Nephron progenitor cell (in vitro differentiated cells): ENCODE measurements around the gene SSX3.

Experiments used
- DNase-seq: peaks from one replicate; pipeline ENCODE4 v3.0.0; 2021
- H3K27ac Mint-ChIP-seq: 2 replicates; pipeline ENCODE4 v1.8.0; 2021; ENCODE audit warnings: mild to moderate bottlenecking, moderate library complexity, mixed read lengths
- H3K27me3 Mint-ChIP-seq: 2 replicates; pipeline ENCODE4 v1.8.0; 2021; ENCODE audit warnings: mild to moderate bottlenecking, low read depth, mixed read lengths; ENCODE audit not compliant: poor library complexity
- H3K36me3 Mint-ChIP-seq: 2 replicates; pipeline ENCODE4 v1.8.0; 2021; ENCODE audit warnings: low read depth, mixed read lengths
- H3K4me1 Mint-ChIP-seq: 2 replicates; pipeline ENCODE4 v1.8.0; 2021; ENCODE audit warnings: mixed read lengths
- H3K4me3 Mint-ChIP-seq: 2 replicates; pipeline ENCODE4 v1.8.0; 2021; ENCODE audit warnings: mild to moderate bottlenecking, moderate library complexity, mixed read lengths
- H3K9me3 Mint-ChIP-seq: 2 replicates; pipeline ENCODE4 v1.8.0; 2021; ENCODE audit warnings: mild to moderate bottlenecking, moderate library complexity, mixed read lengths
- TF ChIP-seq, protein P1 (sequence below): fragments of 200-600 bp; sonication (generic); IDR thresholded peaks from 2 replicates; pipeline ENCODE4 v1.5.0; 2021; ENCODE audit warnings: antibody characterized with exemption

SSX3 gene

DNA sequence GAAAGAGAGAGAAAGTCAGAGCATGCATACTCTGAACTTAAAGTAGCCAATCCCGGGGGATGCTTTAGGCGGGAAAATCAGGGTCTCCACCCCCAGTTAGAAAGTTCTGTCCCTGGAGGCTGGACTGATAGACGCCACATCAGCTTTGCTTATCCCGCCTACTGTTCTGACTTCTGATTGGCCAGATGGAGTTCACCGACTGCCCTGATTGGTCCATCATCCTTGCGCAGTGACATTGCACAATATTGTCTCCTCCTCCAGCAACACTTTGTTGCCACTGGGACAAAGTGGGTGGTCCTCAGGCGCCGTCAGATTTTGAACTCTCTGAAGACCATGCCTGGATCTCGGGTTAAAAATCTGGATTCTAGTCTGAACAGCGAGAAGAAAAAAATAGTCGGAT is 50.3 kb downstream of the SSX3 start:
- Mint-ChIP-seq H3K9me3 (peaks cover 52% of the 10 kb centered on the region), H3K4me3 (no peak overlapping the region), H3K4me1 (no peaks in the 10 kb centered on the region), H3K27ac (no peak overlapping the region), H3K27me3 (peaks cover 2% of the 10 kb centered on the region), H3K36me3 (no peaks in the 10 kb centered on the region)
- TF ChIP-seq, protein P1, sequence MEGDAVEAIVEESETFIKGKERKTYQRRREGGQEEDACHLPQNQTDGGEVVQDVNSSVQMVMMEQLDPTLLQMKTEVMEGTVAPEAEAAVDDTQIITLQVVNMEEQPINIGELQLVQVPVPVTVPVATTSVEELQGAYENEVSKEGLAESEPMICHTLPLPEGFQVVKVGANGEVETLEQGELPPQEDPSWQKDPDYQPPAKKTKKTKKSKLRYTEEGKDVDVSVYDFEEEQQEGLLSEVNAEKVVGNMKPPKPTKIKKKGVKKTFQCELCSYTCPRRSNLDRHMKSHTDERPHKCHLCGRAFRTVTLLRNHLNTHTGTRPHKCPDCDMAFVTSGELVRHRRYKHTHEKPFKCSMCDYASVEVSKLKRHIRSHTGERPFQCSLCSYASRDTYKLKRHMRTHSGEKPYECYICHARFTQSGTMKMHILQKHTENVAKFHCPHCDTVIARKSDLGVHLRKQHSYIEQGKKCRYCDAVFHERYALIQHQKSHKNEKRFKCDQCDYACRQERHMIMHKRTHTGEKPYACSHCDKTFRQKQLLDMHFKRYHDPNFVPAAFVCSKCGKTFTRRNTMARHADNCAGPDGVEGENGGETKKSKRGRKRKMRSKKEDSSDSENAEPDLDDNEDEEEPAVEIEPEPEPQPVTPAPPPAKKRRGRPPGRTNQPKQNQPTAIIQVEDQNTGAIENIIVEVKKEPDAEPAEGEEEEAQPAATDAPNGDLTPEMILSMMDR: no peak
- no peak for DNase-seq
